Measurements from ENCODE around the gene ZBED2.

ZBED2 gene

GRCh38 chr3:111588527-111588926 is 6.6 kb downstream of the ZBED2 start:
- no peak for DNase-seq (ENCODE audit: low read depth)
- no peak overlapping the region for H3K4me3 ChIP-seq (ENCODE audit: low read depth, low read length)
- no peak for TF ChIP-seq CTCF (IDR thresholded peaks at IDR 0.05; ENCODE audit: low read depth, low read length, missing control alignments)

- H3K4me3 ChIP-seq (ENCODE audit: low read depth, low read length): no peak overlapping the region
- DNase-seq (ENCODE audit: low read depth): no peak
- TF ChIP-seq CTCF (IDR thresholded peaks at IDR 0.05; ENCODE audit: low read depth, low read length, missing control alignments): no peak
Observed at GRCh38 chr3:111585217-111585616, 9.9 kb downstream of the ZBED2 start.

GRCh38 chr3:111584744-111585143 is 10.4 kb downstream of the ZBED2 start:
- no peak for DNase-seq (ENCODE audit: low read depth)
- no peak for TF ChIP-seq CTCF (IDR thresholded peaks at IDR 0.05; ENCODE audit: low read depth, low read length, missing control alignments)
- no peak overlapping the region for H3K4me3 ChIP-seq (ENCODE audit: low read depth, low read length)

- no peak for TF ChIP-seq CTCF (IDR thresholded peaks at IDR 0.05; ENCODE audit: low read depth, low read length, missing control alignments)
- DNase-seq (ENCODE audit: low read depth): no peak
- H3K4me3 ChIP-seq (ENCODE audit: low read depth, low read length): no peak overlapping the region
Observed at GRCh38 chr3:111582120-111582474, 13.0 kb downstream of the ZBED2 start.

- DNase-seq (ENCODE audit: low read depth): no peak
- no peak overlapping the region for H3K4me3 ChIP-seq (ENCODE audit: low read depth, low read length)
- TF ChIP-seq CTCF (IDR thresholded peaks at IDR 0.05; ENCODE audit: low read depth, low read length, missing control alignments): no peak
Observed at GRCh38 chr3:111581403-111582119, 13.6 kb downstream of the ZBED2 start.

- DNase-seq (ENCODE audit: low read depth): no peak
- TF ChIP-seq CTCF (IDR thresholded peaks at IDR 0.05; ENCODE audit: low read depth, low read length, missing control alignments): no peak
- H3K4me3 ChIP-seq (ENCODE audit: low read depth, low read length): no peak overlapping the region
Observed at GRCh38 chr3:111579495-111579894, 15.7 kb downstream of the ZBED2 start.

DNA sequence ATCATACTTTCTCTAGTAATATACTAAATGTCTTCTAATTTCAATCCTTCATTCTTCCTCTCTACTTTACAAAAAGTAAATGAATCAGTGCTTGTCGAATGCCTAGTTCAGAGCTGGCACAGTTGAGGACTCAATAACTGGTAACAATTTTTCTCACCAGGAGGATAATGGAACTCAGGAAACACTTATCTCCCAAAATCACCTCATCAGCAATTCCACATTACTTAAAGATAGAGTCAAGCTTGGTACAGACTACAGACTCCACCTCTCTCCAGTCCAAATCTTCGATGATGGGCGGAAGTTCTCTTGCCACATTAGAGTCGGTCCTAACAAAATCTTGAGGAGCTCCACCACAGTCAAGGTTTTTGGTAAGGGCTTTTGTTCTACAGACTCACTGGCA is 16.3 kb downstream of the ZBED2 start:
- no peak for TF ChIP-seq CTCF (IDR thresholded peaks at IDR 0.05; ENCODE audit: low read depth, low read length, missing control alignments)
- DNase-seq (ENCODE audit: low read depth): no peak
- H3K4me3 ChIP-seq (ENCODE audit: low read depth, low read length): no peak overlapping the region
